ENCODE measurements around the gene STAT5B. TPM values are rescaled to one million over a fixed set of nuclear protein-coding genes. Genes with fewer than 3 reads are reported as not detected.

STAT5B gene
- total and polyA plus RNA-seq, 9 of the 15 experiments (the other 6 are each of a cell fraction or from before 2014, with no cell fraction given), result 20.8 to 176 (median 92.4) TPM

DNA sequence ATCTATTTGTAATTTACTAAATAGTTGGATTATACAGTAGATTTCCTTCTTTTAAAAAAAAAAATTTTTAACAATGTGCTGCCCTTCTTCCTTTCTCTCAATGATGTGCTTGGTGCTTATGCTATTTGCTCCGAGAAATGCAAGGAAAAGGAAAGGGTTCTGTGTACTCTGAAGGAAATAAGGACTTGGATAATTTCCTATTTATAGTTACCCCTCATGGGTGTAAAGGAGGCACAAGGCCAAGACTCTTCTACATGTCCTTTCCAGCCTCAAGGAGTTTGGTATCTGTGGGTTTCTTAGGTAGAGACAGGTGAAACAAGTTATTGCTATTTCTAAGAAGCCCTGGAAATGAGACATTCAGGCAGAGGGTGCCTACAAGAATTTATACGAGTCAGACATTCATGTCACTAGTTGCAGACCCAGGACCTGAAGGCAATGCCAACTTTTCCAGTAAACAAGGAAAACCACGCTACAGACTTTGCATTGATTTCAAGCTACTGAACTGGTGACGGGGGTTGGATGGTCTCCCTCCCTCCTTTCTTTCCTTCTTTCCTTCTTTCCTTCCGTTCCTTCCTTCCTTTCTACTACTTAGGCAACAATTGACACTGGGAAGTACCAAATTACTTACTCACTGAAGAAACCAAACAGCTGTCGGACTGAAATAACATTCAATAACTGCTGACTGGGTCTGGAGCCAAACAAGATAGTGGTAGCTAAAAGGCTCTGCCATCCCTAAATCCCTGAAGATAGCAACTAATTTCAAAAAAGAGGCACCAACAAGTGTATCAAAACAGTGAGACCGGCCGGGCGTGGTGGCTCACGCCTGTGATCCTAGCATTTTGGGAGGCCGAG is 48.1 kb downstream of the STAT5B start (continued):
- no peak for TF ChIP-seq CEBPZ (IDR thresholded peaks at IDR 0.05; ENCODE audit: borderline replicate concordance, low read depth, low read length)
- no peak for TF ChIP-seq NR4A1 (CRISPR knock-in tag; IDR thresholded peaks at IDR 0.05)
- no peak for TF ChIP-seq NR4A1 (tag; IDR thresholded peaks at IDR 0.05)
- TF ChIP-seq MAFK (IDR thresholded peaks at IDR 0.05; ENCODE audit: low read length), result no peak
- no peak for TF ChIP-seq ZC3H4 (CRISPR knock-in tag; IDR thresholded peaks at IDR 0.05; ENCODE audit: borderline replicate concordance)
- no peak for TF ChIP-seq SNIP1 (IDR thresholded peaks at IDR 0.05; ENCODE audit: low read depth)
- TF ChIP-seq, protein P1, sequence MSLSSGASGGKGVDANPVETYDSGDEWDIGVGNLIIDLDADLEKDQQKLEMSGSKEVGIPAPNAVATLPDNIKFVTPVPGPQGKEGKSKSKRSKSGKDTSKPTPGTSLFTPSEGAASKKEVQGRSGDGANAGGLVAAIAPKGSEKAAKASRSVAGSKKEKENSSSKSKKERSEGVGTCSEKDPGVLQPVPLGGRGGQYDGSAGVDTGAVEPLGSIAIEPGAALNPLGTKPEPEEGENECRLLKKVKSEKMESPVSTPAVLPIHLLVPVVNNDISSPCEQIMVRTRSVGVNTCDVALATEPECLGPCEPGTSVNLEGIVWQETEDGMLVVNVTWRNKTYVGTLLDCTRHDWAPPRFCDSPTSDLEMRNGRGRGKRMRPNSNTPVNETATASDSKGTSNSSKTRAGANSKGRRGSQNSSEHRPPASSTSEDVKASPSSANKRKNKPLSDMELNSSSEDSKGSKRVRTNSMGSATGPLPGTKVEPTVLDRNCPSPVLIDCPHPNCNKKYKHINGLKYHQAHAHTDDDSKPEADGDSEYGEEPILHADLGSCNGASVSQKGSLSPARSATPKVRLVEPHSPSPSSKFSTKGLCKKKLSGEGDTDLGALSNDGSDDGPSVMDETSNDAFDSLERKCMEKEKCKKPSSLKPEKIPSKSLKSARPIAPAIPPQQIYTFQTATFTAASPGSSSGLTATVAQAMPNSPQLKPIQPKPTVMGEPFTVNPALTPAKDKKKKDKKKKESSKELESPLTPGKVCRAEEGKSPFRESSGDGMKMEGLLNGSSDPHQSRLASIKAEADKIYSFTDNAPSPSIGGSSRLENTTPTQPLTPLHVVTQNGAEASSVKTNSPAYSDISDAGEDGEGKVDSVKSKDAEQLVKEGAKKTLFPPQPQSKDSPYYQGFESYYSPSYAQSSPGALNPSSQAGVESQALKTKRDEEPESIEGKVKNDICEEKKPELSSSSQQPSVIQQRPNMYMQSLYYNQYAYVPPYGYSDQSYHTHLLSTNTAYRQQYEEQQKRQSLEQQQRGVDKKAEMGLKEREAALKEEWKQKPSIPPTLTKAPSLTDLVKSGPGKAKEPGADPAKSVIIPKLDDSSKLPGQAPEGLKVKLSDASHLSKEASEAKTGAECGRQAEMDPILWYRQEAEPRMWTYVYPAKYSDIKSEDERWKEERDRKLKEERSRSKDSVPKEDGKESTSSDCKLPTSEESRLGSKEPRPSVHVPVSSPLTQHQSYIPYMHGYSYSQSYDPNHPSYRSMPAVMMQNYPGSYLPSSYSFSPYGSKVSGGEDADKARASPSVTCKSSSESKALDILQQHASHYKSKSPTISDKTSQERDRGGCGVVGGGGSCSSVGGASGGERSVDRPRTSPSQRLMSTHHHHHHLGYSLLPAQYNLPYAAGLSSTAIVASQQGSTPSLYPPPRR (CRISPR knock-in tag; IDR thresholded peaks at IDR 0.05; ENCODE audit: borderline replicate concordance), result no peak
- TF ChIP-seq ZNF586 (CRISPR knock-in tag; conservative IDR thresholded peaks at IDR 0.05), result no peak

All from K562 (cell line).